HG02588 (cell line): ENCODE measurements around the gene IL12RB2.
A peak's percentile ranks its signal among the peaks of the same experiment; 100 is the strongest.
"Not testable (repeated sequence)": the region's sequence is repeated elsewhere in the genome, so short reads cannot be mapped to it uniquely, and the experiment has no call there.

Experiments used
- ATAC-seq: cut with Tn5 transposase; IDR thresholded peaks from one replicate; pipeline ENCODE4 v1.9.1; 2021; ENCODE audit warnings: mild to moderate bottlenecking, moderate library complexity; ENCODE audit not compliant: unreplicated experiment

IL12RB2 gene

GRCh38 chr1:67393737-67394136, 86.1 kb downstream of the IL12RB2 start:
- no peak for ATAC-seq

- ATAC-seq, result no peak
Observed at GRCh38 chr1:67394548-67394947, 86.9 kb downstream of the IL12RB2 start.

GRCh38 chr1:67399199-67399993, 91.7 kb downstream of the IL12RB2 start:
- ATAC-seq, result no peak

- not testable (repeated sequence) for ATAC-seq
Observed at GRCh38 chr1:67400029-67400786, 92.5 kb downstream of the IL12RB2 start.

GRCh38 chr1:67401443-67401842, 93.8 kb downstream of the IL12RB2 start:
- ATAC-seq, result no peak

- no peak for ATAC-seq
Observed at GRCh38 chr1:67404212-67404620, 96.5 kb downstream of the IL12RB2 start.

- no peak for ATAC-seq
Observed at GRCh38 chr1:67405473-67406245, 98.0 kb downstream of the IL12RB2 start.

- no peak for ATAC-seq
Observed at GRCh38 chr1:67407498-67407897, 99.8 kb downstream of the IL12RB2 start.

- ATAC-seq, result no peak
Observed at GRCh38 chr1:67408148-67408547, 100.5 kb downstream of the IL12RB2 start.

GRCh38 chr1:67413101-67413500, 105.4 kb downstream of the IL12RB2 start:
- not testable (repeated sequence) for ATAC-seq

- ATAC-seq, result no peak
Observed at GRCh38 chr1:67414574-67414973, 106.9 kb downstream of the IL12RB2 start.

GRCh38 chr1:67415041-67415440, 107.4 kb downstream of the IL12RB2 start:
- ATAC-seq, result no peak

GRCh38 chr1:67417733-67418132, 110.1 kb downstream of the IL12RB2 start:
- ATAC-seq, result not testable (repeated sequence)

GRCh38 chr1:67418839-67419586, 111.3 kb downstream of the IL12RB2 start:
- ATAC-seq, result no peak

- no peak for ATAC-seq
Observed at GRCh38 chr1:67420835-67421492, 113.3 kb downstream of the IL12RB2 start.

- ATAC-seq, result no peak
Observed at GRCh38 chr1:67427465-67427864, 119.8 kb downstream of the IL12RB2 start.

- no peak for ATAC-seq
Observed at GRCh38 chr1:67427947-67428346, 120.3 kb downstream of the IL12RB2 start.

- ATAC-seq, result no peak
Observed at GRCh38 chr1:67429011-67429527, 121.4 kb downstream of the IL12RB2 start.

GRCh38 chr1:67429528-67430357, 122.1 kb downstream of the IL12RB2 start:
- peak; percentile 11 for ATAC-seq
